PFSK-1 (cell line): Measurements from ENCODE around the gene SLC16A9.

Experiments
- POLR2AphosphoS5 ChIP-seq: IDR thresholded peaks from 2 replicates; pipeline ENCODE4 v1.6.1; 2012; ENCODE audit warnings: low read depth, mild to moderate bottlenecking, control low read depth, low read length, moderate library complexity
- SIN3A ChIP-seq: IDR thresholded peaks from 2 replicates; pipeline ENCODE4 v1.6.1; 2012; ENCODE audit warnings: mild to moderate bottlenecking, low read length, moderate library complexity, borderline replicate concordance; ENCODE audit not compliant: insufficient read depth
- TAF1 ChIP-seq: IDR thresholded peaks from 2 replicates; pipeline ENCODE4 v1.6.1; 2012; ENCODE audit warnings: low read length, control low read depth, borderline replicate concordance; ENCODE audit not compliant: insufficient read depth
- TF ChIP-seq, protein P1 (sequence below), 2 experiments: IDR thresholded peaks; 2 replicates each; pipeline versions ENCODE4 v1.6.1 to v1.8.0; 2011 to 2012; ENCODE audit warnings: low read depth in 2 of 2, low read length in 2 of 2, control low read depth in 1 of 2, inconsistent platforms in 1 of 2, mild to moderate bottlenecking in 1 of 2, moderate library complexity in 1 of 2; ENCODE audit not compliant: insufficient read depth in 1 of 2

DNA sequence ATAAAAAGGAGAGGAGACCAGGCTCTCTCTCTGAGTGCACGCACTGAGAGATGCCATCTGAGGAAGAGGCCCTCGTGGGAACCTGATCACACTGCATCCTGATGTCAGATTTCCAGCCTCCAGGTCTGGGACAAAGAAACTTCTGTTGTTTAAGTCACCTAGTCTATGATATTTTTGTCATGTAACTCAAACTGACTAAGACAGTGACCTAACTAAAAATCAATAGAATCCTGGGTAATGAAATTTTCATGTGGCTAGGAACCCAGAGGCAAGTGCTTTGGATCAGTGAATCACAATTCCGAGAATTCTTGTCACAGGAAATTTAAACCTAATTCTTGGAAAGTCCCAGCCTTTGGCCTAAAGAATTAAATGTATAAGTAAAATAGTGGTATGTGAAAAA is 107.7 kb downstream of the SLC16A9 start:
- no peak for TF ChIP-seq POLR2AphosphoS5
- no peak for TF ChIP-seq SIN3A
- TF ChIP-seq, protein P1, sequence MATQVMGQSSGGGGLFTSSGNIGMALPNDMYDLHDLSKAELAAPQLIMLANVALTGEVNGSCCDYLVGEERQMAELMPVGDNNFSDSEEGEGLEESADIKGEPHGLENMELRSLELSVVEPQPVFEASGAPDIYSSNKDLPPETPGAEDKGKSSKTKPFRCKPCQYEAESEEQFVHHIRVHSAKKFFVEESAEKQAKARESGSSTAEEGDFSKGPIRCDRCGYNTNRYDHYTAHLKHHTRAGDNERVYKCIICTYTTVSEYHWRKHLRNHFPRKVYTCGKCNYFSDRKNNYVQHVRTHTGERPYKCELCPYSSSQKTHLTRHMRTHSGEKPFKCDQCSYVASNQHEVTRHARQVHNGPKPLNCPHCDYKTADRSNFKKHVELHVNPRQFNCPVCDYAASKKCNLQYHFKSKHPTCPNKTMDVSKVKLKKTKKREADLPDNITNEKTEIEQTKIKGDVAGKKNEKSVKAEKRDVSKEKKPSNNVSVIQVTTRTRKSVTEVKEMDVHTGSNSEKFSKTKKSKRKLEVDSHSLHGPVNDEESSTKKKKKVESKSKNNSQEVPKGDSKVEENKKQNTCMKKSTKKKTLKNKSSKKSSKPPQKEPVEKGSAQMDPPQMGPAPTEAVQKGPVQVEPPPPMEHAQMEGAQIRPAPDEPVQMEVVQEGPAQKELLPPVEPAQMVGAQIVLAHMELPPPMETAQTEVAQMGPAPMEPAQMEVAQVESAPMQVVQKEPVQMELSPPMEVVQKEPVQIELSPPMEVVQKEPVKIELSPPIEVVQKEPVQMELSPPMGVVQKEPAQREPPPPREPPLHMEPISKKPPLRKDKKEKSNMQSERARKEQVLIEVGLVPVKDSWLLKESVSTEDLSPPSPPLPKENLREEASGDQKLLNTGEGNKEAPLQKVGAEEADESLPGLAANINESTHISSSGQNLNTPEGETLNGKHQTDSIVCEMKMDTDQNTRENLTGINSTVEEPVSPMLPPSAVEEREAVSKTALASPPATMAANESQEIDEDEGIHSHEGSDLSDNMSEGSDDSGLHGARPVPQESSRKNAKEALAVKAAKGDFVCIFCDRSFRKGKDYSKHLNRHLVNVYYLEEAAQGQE (IDR thresholded peaks at IDR 0.05; ENCODE audit: insufficient read depth in 1 of 2, low read depth in 2 of 2, low read length in 2 of 2), result no peak
- TF ChIP-seq TAF1, result no peak
